H1 (cell line): Measurements from ENCODE around the gene SEC24B. TPM values are rescaled to one million over a fixed set of nuclear protein-coding genes. Genes with fewer than 3 reads are reported as not detected.

Source experiments
- CBX8 ChIP-seq: fragments of 300-800, 300-1000 bp; sonication (generic); IDR thresholded peaks from 2 replicates; pipeline ENCODE4 v1.7.1; 2016; ENCODE audit warnings: low read depth, low read length, borderline replicate concordance
- GTF2F1 ChIP-seq: IDR thresholded peaks from 2 replicates; pipeline ENCODE4 v1.6.1; 2012; ENCODE audit warnings: low read depth, low read length, improper control_type of control experiment, borderline replicate concordance
- KDM1A ChIP-seq: fragments of 200-600, 300-600 bp; sonication (generic); IDR thresholded peaks from 2 replicates; pipeline ENCODE4 v1.7.1; 2016; ENCODE audit warnings: mild to moderate bottlenecking, low read length, borderline replicate concordance
- polyA plus RNA-seq, 7 experiments: library from polyadenylated mRNA; depleted of rRNA in 3 of 7; stranded (reverse) in 5 of 7; unstranded in 2 of 7; fragments of >200 nt in 5 of 7; fragments of 200-250 nt in 2 of 7; gene quantifications; 1 replicate in 5 of 7; 2 replicates in 1 of 7; 4 replicates in 1 of 7; pipeline versions ENCODE4 v1.2.1 to v1.2.3, GENCODE V29; 2011 to 2013; ENCODE audit warnings: missing spikeins in 2 of 7, mixed read lengths in 2 of 7
- total RNA-seq: library from RNA; stranded (reverse); fragmentation: NEBNext Ultra II Directional; extraction: Animal tissue kit (Norgen Biotek cat#: 25700); gene quantifications from 2 replicates; pipeline ENCODE4 v1.2.1, GENCODE V29; 2021

Gene SEC24B
- total and polyA plus RNA-seq, 2 of the 8 experiments (the other 6 are each of a cell fraction or from before 2014, with no cell fraction given) = 25.6 to 30.9 TPM

- no peak for TF ChIP-seq CBX8
- no peak for TF ChIP-seq GTF2F1
- TF ChIP-seq KDM1A = no peak
These were observed 28.7 kb downstream of the SEC24B start (continued) for GRCh38 chr4:109462297-109462696.
